Measurements from ENCODE around the gene SOX8.
"Not testable (repeated sequence)": the region's sequence is repeated elsewhere in the genome, so short reads cannot be mapped to it uniquely, and the experiment has no call there.

- TF ChIP-seq EZH2 (IDR thresholded peaks at IDR 0.05); CTCF (IDR thresholded peaks at IDR 0.05 in 2 of 3, conservative IDR thresholded peaks at IDR 0.05 in 1 of 3; ENCODE audit: borderline replicate concordance in 1 of 3, insufficient read depth in 1 of 3, low read depth in 2 of 3, low read length in 2 of 3); POLR2A (IDR thresholded peaks at IDR 0.05; ENCODE audit: borderline replicate concordance, extremely low read depth, insufficient read depth, insufficient read length); POLR2AphosphoS5 (IDR thresholded peaks at IDR 0.05; ENCODE audit: low read depth, low read length); JUND (IDR thresholded peaks at IDR 0.05); SRF (IDR thresholded peaks at IDR 0.05; ENCODE audit: low read depth); ZFX (IDR thresholded peaks at IDR 0.05); MAX (IDR thresholded peaks at IDR 0.05); ATF3 (IDR thresholded peaks at IDR 0.05): not testable (repeated sequence)
These were observed 25.8 kb upstream of the SOX8 start for GRCh38 chr16:955766-956165.
